COLO668 (cell line): ENCODE results near the gene CHRNA3.
A peak's percentile ranks its signal among the peaks of the same experiment; 100 is the strongest.

Experiments
- DNase-seq: peaks from one replicate; lab custom pipeline; 2025; ENCODE audit not compliant: unreplicated experiment; lab: John Stamatoyannopoulos, UW

CHRNA3 gene

GRCh38 chr15:78636378-78636859 lies 15.6 kb upstream of the CHRNA3 start:
- DNase-seq: no peak

GRCh38 chr15:78635346-78635745 lies 14.6 kb upstream of the CHRNA3 start:
- DNase-seq: no peak

GRCh38 chr15:78634210-78635145 lies 13.7 kb upstream of the CHRNA3 start:
- DNase-seq: no peak

DNA sequence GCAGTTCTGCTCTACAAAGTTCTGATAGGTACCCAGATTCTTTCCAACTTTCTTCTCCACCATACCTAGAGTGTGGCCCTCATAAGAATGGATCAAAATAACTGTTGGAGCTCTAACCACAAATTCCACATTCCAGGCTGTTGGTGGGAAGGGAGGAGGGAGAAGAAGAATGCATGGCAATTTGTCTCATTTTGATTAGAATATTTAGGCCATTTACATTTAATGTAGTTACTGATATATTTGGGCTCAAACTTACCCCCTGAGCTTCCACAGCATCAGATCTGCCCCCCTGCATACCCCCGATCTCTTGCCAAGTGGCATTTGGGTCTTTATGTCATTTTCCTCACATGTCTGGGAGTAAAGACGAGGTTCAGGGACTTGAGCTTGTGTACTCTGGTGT lies 12.6 kb upstream of the CHRNA3 start:
- DNase-seq: no peak

DNA sequence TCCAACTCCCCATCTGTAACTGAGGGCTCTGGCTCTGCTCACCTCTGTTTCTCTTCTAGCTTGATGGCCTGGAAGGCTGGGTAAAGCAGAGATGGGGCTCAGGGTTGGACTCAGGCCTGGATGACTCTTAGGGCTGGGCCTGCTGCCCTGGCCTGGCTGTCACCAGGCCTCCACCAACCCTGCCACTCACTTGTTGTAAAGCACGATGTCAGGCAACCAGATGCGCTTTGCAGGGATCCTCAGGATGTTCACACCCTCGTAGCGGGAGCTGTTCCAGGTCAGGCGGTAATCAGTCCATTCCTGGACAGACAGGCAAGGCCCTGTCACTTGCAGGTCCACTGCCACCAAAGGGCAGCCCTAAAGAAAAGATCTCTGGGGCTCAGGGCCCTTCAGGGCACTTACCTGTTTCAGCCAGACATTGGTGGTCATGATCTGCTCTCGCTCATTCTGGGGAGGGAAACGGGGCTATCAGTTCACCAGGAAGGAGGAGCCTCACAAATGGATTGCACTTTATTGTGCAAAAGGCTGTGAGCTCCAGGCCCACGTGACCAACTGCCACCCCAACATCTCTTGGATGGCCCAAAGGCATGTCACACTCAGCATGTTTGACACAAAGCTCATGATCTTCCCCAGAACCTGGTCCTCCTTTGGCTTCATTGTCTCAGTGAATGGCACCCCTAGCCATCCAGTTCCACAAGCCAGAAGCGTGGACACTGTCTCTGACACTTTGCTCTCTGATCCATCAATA lies 10.3 kb upstream of the CHRNA3 start:
- DNase-seq: no peak

GRCh38 chr15:78629716-78630065 lies 8.9 kb upstream of the CHRNA3 start:
- DNase-seq: no peak

DNA sequence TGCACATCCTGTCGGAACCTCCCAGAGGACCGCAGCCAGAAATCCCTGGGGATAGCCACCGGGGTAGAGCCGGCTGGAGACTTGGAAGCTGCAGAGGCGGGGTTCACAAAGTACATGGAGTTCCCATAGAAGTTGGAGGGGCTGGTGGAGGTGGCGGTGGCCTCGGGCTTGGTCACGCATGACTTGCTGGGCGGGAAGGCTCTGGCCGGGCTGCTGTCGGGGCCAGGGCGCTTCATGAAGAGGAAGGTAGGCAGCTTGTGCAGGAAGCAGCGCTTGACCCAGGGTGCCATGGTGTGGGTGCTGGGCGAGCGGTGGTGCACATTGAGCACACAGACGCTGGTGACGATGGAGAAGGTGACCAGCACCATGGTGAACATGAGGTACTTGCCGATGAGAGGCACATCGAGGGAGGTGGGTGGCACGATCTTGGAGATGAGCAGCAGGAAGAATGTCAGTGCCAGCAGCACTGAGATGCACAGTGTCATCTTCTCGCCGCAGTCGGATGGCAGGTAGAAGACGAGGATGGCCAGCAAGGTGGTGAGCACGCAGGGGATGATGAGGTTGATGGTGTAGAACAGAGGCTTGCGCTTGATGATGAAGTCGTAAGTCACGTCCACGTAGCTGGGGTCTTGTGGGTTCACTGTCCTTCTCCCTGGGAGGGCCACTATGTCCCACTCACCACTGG lies 8.4 kb upstream of the CHRNA3 start:
- no peak for DNase-seq

GRCh38 chr15:78628227-78628626 lies 7.4 kb upstream of the CHRNA3 start:
- no peak for DNase-seq

DNA sequence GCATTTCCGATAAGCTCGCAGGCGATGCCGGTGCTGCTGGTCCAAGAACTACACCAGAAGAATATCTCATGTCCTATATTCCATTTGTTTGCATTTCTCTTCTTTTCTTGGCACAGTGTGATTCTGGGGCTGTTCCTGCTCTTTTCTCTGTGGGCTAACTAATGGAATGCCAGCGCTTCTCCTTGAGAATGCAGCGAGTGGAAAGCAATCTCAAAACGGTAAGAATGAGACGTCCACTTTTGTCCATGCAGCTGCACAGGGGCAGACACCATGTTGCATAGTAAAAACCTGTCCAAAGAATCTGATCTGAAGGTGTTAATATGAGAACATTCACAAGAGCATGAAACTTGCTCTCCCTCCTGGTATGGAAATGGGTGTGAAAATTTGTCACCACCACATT lies 6.6 kb upstream of the CHRNA3 start:
- DNase-seq: no peak

DNA sequence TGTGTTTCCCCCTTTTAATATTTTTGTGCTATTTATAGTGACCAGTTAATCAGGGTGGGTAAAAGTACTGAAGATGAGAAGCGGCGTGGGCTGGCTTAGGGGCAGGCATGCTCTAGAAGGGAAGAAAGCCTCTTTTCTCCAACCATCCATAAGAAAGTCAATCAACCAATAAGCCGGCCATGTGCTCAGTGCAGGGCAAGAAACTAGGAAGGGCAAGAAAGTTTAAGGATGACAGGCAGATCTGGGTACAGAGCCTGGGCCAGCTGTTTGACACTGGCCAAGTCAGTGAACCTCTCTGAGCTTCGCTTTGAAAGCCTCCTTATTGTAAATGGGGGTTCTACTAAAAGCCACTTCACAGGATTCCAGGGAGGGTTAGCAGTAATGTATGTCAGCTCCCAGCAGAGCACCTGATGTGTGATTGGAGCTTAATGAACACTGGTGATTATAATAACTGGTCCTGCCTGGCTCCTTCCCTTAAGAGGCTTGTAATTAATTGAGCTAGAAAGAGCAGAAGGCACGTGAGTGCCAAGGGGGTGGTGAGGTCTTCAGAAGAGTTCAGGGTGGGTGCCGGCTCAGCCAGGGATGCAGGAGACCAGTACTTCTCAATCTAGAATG lies 5.7 kb upstream of the CHRNA3 start:
- DNase-seq: no peak

DNA sequence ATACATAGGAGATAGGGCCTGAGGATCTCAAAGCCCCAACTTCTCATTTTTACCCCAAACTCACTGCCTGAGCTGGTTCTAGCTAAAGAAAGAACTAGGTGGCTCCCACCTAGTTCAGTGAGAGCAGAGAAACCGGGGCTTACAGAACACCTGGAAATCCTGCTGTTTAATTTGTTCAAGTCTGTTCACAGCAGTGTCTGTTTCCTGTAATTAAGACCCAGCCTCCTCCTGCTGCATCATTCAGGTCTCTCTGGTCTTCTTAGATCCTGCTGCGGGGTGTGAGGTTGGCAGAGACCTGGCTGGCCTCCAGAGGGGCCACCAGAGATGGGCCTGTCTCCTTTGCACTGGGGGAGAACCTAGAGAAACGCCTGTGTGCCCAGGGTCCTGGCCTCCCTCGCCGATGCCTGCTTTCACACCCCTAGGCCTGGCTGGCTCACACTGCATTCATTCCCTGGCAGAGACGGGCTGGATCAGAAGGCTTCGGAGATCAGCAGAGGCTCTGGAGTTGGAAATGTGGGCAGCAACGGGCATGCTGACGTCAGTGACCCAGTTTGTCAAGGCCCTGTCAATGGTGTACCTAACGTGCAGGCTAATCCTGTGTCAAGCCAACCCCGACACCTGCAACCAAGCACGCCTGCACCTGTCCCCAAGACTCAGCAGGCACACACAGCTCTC lies 4.9 kb upstream of the CHRNA3 start:
- no peak for DNase-seq

GRCh38 chr15:78624651-78625590 lies 4.1 kb upstream of the CHRNA3 start:
- DNase-seq: no peak

DNA sequence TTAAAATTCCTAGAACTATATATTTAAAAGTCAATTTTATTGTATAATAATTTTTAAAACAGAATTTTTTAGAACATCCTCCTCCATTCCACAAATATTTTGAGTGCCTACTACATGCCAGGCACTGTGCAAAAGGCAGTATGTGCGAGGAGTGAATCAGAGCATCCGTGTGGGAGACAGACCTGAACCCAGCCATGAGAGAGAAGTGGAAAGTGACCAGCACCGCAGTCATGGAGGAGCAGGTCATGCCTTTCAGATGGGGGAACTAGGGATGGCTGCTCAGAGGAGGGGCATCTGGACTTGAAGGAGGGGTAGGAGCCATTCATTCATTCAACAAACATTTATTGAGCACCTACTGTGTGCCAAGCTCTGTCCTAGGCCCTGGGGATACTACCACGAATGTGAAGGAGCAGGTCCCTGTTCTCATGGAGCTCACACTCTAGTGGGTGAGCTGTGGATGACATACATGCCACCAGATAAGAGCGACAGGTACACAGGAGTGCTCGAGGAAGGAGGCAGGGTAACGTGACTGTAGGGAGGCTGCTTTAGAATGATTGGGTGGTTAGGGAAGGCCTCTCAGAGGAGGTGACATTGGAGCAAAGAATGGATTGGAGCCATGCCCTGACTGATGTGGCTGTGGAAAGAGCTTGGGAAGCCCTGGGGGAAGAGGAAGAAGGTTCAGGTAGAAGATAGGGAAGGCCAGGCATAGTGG lies 3.1 kb upstream of the CHRNA3 start:
- DNase-seq: no peak

GRCh38 chr15:78621810-78622402 lies 1.1 kb upstream of the CHRNA3 start:
- DNase-seq: no peak

DNA sequence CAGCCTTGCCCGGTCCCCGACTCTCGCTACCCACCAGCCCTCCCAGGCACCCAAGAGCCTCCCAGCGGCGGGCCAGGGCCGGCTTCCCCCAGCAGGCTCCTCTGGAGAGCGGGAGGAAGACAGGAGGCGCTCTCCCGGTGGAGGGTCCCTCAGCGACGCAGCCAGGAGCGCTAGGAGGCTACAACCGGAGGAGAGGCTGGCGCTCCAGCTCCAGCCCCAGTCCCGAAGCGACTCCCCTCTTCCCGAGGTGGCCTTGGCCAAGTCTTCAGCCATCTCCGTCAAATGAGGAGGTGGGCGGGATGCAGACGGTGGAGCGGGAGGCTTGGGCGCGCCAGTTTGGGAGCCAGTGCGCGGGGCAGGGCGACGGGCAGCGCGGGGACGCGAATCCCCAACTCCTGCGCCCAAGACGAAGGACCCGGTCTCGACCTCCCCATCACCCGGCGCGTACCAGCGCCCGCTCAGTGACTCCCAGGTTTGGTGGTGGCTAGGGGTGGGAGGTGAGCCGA lies 722 bp downstream of the CHRNA3 start:
- DNase-seq: no peak

DNA sequence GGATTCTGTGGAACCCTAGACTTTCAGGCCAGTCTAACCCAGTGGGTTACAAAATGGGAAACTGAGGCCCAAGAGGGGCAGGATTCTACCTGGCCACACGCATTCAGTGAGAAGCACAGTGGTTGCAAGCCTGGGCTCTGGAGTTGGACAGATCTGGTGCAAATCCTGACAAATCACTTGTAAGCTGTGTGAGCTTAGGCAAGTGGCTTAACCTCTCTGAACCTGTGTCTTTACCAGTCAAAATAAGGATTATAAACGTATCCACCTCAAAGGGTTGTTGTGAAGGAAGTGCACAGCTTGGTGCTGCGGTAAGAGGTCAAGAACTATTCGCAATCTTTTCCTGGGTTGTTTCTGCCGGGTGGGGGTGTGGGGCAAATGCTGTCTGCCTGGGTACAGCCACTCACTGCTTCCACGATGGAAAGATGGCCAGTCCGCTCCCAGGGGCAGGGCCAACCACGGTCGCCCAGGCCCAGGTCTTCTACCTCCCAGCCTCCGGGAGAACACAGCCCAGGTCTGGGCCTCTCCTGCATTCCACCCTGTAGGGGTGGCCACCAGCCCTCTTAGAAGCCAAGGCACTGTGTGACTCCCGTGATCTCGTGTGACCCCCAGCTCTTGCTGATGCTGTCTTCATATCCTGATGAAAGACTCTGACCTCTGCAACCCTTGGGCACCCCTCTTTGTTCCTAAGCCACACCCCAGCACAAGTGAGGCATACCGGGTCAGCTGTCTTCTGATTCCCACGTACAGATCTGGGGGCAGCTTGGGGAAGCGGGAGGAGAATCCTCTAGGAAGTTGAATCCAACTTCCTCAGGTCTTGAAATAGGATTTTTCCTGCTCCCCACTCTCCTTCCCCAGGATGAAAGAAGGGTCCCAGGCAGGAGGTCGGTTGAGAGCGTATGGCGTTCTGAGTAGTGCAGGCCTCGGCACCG lies 1.5 kb downstream of the CHRNA3 start:
- DNase-seq: no peak

- peak; percentile 76 for DNase-seq
These were observed 2.3 kb downstream of the CHRNA3 start for GRCh38 chr15:78618490-78618934.
